HepG2 (cell line): ENCODE data around the gene LYRM4. TPM values are rescaled to one million over a fixed set of nuclear protein-coding genes. Genes with fewer than 3 reads are reported as not detected.

Experiments used
- ATAC-seq: fragments of 200-7000 bp; cut with Tn5 transposase; 3 replicates; pipeline ENCODE4 v1.9.1; 2020; ENCODE audit warnings: mild to moderate bottlenecking, moderate library complexity
- BruUV-seq: library from RNA; stranded (reverse); fragments of 400-500 nt; replicated peaks from 2 replicates; lab custom pipeline; 2021; lab: Mats Ljungman, UMichigan
- CTCF ChIA-PET: fragments of 300-600 bp; formaldehyde crosslinking; extraction: SDS; loops from one replicate; lab custom pipeline; 2021; ENCODE audit warnings: low total read pairs, inconsistent platforms, low intra/inter-chr PET ratio; lab: Yijun Ruan, JAX
- POLR2A ChIA-PET: fragments of 350-600 bp; sonication (Branson Sonifier 250); formaldehyde crosslinking; loops from one replicate; lab custom pipeline; 2020; ENCODE audit warnings: antibody characterized with exemption, inconsistent platforms; lab: Yijun Ruan, JAX
- DNase-seq: peaks from one replicate; pipeline ENCODE4 v3.0.0-alpha.2; 2015; ENCODE audit warnings: low spot score
- FAIRE-seq: peaks from 3 replicates; lab custom pipeline; 2011; peaks lifted over from hg19 to GRCh38; lab: Jason Lieb, UNC
- H2AFZ ChIP-seq: one replicate; pipeline ENCODE4 v1.6.1; 2011; ENCODE audit warnings: low read length, inconsistent platforms
- H3K27ac ChIP-seq: fragments of 300-600 bp; 3 replicates; pipeline ENCODE4 v1.8.0; 2011; ENCODE audit warnings: mixed run types, mild to moderate bottlenecking, mixed read lengths, low read length, inconsistent platforms; ENCODE audit not compliant: insufficient read depth; ENCODE audit errors: extremely low read length
- H3K27me3 ChIP-seq, 2 experiments: fragments of 200-600 bp in 1 of 2; 2 replicates in 1 of 2; 3 replicates in 1 of 2; pipeline versions ENCODE4 v1.6.0 to v1.8.0; 2011; ENCODE audit warnings: low read length in 2 of 2, mild to moderate bottlenecking in 2 of 2, moderate library complexity in 2 of 2, inconsistent platforms in 1 of 2; ENCODE audit not compliant: insufficient read depth in 2 of 2, control insufficient read depth in 1 of 2
- H3K36me3 ChIP-seq, 2 experiments: fragments of 200-600 bp in 1 of 2; replicated peaks in 1 of 2; 2 replicates in 1 of 2; 3 replicates in 1 of 2; pipeline versions ENCODE4 v1.5.1 to v1.8.0; 2011; ENCODE audit warnings: low read length in 2 of 2, inconsistent platforms in 1 of 2; ENCODE audit not compliant: insufficient read depth in 2 of 2, control insufficient read depth in 1 of 2
- H3K4me1 ChIP-seq: 2 replicates; pipeline ENCODE4 v1.5.1; 2012; ENCODE audit warnings: low read length, inconsistent platforms; ENCODE audit not compliant: insufficient read depth
- H3K4me2 ChIP-seq: 2 replicates; pipeline ENCODE4 v1.6.0; 2011; ENCODE audit warnings: low read depth, low read length, inconsistent platforms
- H3K4me3 ChIP-seq, 3 experiments: fragments of 200-600 bp in 1 of 3; sonication (generic), shearing (Covaris generic) in 1 of 3; replicated peaks in 1 of 3; 2 replicates each; pipeline ENCODE4 v1.5.1; 2011 to 2016; ENCODE audit warnings: low read length in 3 of 3, inconsistent platforms in 2 of 3, low read depth in 2 of 3, mild to moderate bottlenecking in 2 of 3, control low read depth in 1 of 3, mixed read lengths in 1 of 3; ENCODE audit not compliant: insufficient read depth in 1 of 3
- H3K79me2 ChIP-seq: one replicate; pipeline ENCODE4 v1.6.1; 2011; ENCODE audit warnings: low read length, inconsistent platforms; ENCODE audit not compliant: insufficient read depth
- H3K9ac ChIP-seq: 2 replicates; pipeline ENCODE4 v1.6.0; 2011; ENCODE audit warnings: mild to moderate bottlenecking, low read depth, low read length, inconsistent platforms; ENCODE audit not compliant: insufficient read depth
- H3K9me3 ChIP-seq: 2 replicates; pipeline ENCODE4 v1.5.1; 2012; ENCODE audit warnings: mild to moderate bottlenecking, low read length
- H4K20me1 ChIP-seq: 2 replicates; pipeline ENCODE4 v1.6.0; 2011; ENCODE audit warnings: inconsistent platforms, mild to moderate bottlenecking, low read length, moderate library complexity; ENCODE audit not compliant: insufficient read depth
- BRCA1 ChIP-seq: sonication (generic); formaldehyde crosslinking; IDR thresholded peaks from 2 replicates; pipeline ENCODE4 v1.4.0; 2020; ENCODE audit warnings: missing genetic modification reagents
- CTCF ChIP-seq: sonication (generic); formaldehyde crosslinking; IDR thresholded peaks from 2 replicates; pipeline ENCODE4 v1.5.0; 2020; ENCODE audit warnings: mild to moderate bottlenecking, missing genetic modification reagents, moderate library complexity
- HINFP ChIP-seq: sonication (generic); formaldehyde crosslinking; IDR thresholded peaks from 2 replicates; pipeline ENCODE4 v1.4.0; 2020; ENCODE audit warnings: low read depth, mild to moderate bottlenecking, missing genetic modification reagents
- HNF4G ChIP-seq, 2 experiments: sonication (generic) in 1 of 2; formaldehyde crosslinking in 1 of 2; IDR thresholded peaks; 2 replicates each; pipeline versions ENCODE4 v1.4.0 to v1.6.1; 2011 to 2020; ENCODE audit warnings: borderline replicate concordance in 2 of 2, low read depth in 2 of 2, mild to moderate bottlenecking in 2 of 2, low read length in 1 of 2, missing genetic modification reagents in 1 of 2, moderate library complexity in 1 of 2
- NFYB ChIP-seq: sonication (generic); formaldehyde crosslinking; IDR thresholded peaks from 2 replicates; pipeline ENCODE4 v1.4.0; 2020; ENCODE audit warnings: missing genetic modification reagents
- RAD51 ChIP-seq: fragments of 450-650 bp; IDR thresholded peaks from 2 replicates; pipeline ENCODE4 v1.6.1; 2016; ENCODE audit warnings: borderline replicate concordance
- RBFOX2 ChIP-seq: fragments of 200-400 bp; formaldehyde crosslinking; IDR thresholded peaks from 2 replicates; pipeline ENCODE4 v1.6.1; 2017; ENCODE audit warnings: low read depth, mild to moderate bottlenecking, low read length
- RBM39 ChIP-seq: fragments of 200-400 bp; formaldehyde crosslinking; IDR thresholded peaks from one replicate; pipeline ENCODE4 v1.6.1; 2018; ENCODE audit warnings: antibody characterized with exemption, mild to moderate bottlenecking, low read depth, low read length; ENCODE audit not compliant: poor library complexity, severe bottlenecking
- STAG1 ChIP-seq: sonication (generic); formaldehyde crosslinking; IDR thresholded peaks from 2 replicates; pipeline ENCODE4 v1.4.0; 2020; ENCODE audit warnings: missing genetic modification reagents
- ZSCAN29 ChIP-seq: sonication (generic); formaldehyde crosslinking; conservative IDR thresholded peaks from 2 replicates; pipeline ENCODE4 v1.4.0; 2020; ENCODE audit warnings: mild to moderate bottlenecking, missing genetic modification reagents
- WGBS: methylation state at CpG from one replicate; pipeline ENCODE4 v1.1.6; 2017; ENCODE audit warnings: low lambda C conversion rate; 5-methylcytosine and 5-hydroxymethylcytosine counted together
- in situ Hi-C: cut with HindIII; loops from 2 replicates; pipeline ENCODE4 v1.10.0; 2017; ENCODE audit warnings: low pct_unique_long_range_greater_than_20kb; ENCODE audit not compliant: extremely low pct_ligation_motif_present
- intact Hi-C: fragments of 100-400 bp; cut with micrococcal nuclease; formaldehyde crosslinking; loops from one replicate; pipeline ENCODE4 v1.10.0; 2022; ENCODE audit not compliant: unreplicated experiment
- polyA plus RNA-seq, 8 experiments: library from polyadenylated mRNA; depleted of rRNA in 3 of 8; stranded (reverse) in 7 of 8; unstranded in 1 of 8; fragments of >200 nt; fragmentation: Illumina TruSeq in 4 of 8; extraction: Trizol in 4 of 8; gene quantifications; 2 replicates each; pipeline versions ENCODE4 v1.2.1 to v1.2.3, GENCODE V29; 2011 to 2016; ENCODE audit warnings: low read depth in 4 of 8, missing spikeins in 1 of 8, mixed read lengths in 1 of 8; ENCODE audit not compliant: insufficient read depth in 1 of 8
- total RNA-seq, 5 experiments: library from RNA; depleted of rRNA; stranded (reverse); fragments of >200 nt; fragmentation: Illumina TruSeq; extraction: Trizol; gene quantifications; 2 replicates each; pipeline ENCODE4 v1.2.3, GENCODE V29; 2016; ENCODE audit warnings: low read depth in 1 of 5

The LYRM4 gene
- total and polyA plus RNA-seq, 2 of the 13 experiments (the other 11 are each of a cell fraction or from before 2014, with no cell fraction given): 64.6 to 67.5 TPM

- no peak overlapping the region for H3K9ac ChIP-seq
- H3K9me3 ChIP-seq: peaks cover 5% of the 10 kb centered on the region; the same call in 1 of the 2 replicates
- H3K4me1 ChIP-seq: peaks cover 22% of the 10 kb centered on the region
- TF ChIP-seq ZSCAN29 (no peak), RBFOX2 (0 out of 2 replicates have a peak, but pooled peaks have one; percentile 4), CTCF (0 out of 2 replicates have a peak, but pooled peaks have one; percentile 23), RAD51 (no peak), STAG1 (CRISPR knock-in tag) (peak; percentile 13; the same call in 1 of the 2 replicates)
- H4K20me1 ChIP-seq: no peaks in the 10 kb centered on the region
- H3K79me2 ChIP-seq: peaks cover 58% of the 10 kb centered on the region
- H3K36me3 ChIP-seq: peaks cover 14 to 28% of the 10 kb centered on the region in 2 experiments
- H3K4me2 ChIP-seq: no peak overlapping the region
- POLR2A ChIA-PET: no interaction called here
- H3K27ac ChIP-seq: no peak overlapping the region
- no peak overlapping the region for H2AFZ ChIP-seq
- no peak overlapping the region for H3K4me3 ChIP-seq
- FAIRE-seq (no peak), DNase-seq (no peak), ATAC-seq (no peak)
- no peaks in the 10 kb centered on the region for H3K27me3 ChIP-seq
- BruUV-seq: no TSS peak
- in situ Hi-C loops (no loop called here), intact Hi-C loops (no loop called here)
- WGBS: 98% methylated on average over 4 of the region's 4 CpGs
- CTCF ChIA-PET: no interaction called here
These were observed 9.8 kb downstream of the LYRM4 start for GRCh38 chr6:5250911-5251310.

DNA sequence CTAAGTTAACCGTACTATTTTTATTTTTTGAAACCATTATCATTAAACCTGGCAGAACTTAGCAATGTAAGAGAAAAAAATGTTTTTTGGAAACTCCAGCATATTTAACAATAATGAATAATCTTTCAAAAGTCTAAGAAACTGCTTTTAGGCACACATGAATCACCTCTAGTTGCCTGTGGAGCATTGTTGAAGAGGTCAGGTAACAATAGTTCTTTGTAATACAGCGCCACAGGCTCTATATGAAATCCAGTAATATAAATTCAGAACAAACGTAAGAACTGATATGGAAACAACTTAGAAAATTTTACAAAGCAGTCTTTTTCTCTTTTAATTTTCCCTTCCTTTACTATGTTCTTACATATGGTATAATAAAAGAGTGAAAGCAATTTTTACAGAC, 10.3 kb downstream of the LYRM4 start:
- Histone ChIP-seq H3K4me1 (peaks cover 22% of the 10 kb centered on the region), H3K27ac (no peak overlapping the region), H3K79me2 (peaks cover 60% of the 10 kb centered on the region), H2AFZ (no peak overlapping the region), H4K20me1 (no peaks in the 10 kb centered on the region), H3K27me3 (no peaks in the 10 kb centered on the region), H3K4me2 (no peak overlapping the region), H3K4me3 (no peak overlapping the region), H3K36me3 (peaks cover 14 to 32% of the 10 kb centered on the region in 2 experiments), H3K9me3 (peaks cover 5% of the 10 kb centered on the region; the same call in 1 of the 2 replicates), H3K9ac (no peak overlapping the region)
- ChIA-PET CTCF (no interaction called here), POLR2A (no interaction called here)
- intact Hi-C loops: no loop called here
- no peak for FAIRE-seq
- WGBS: 98% methylated on average over 3 of the region's 3 CpGs
- no peak for DNase-seq
- no TSS peak for BruUV-seq
- in situ Hi-C loops: no loop called here
- no peak for ATAC-seq
- no peak for TF ChIP-seq NFYB (CRISPR knock-in tag)
- no peak for TF ChIP-seq RBM39
- no peak for TF ChIP-seq BRCA1 (CRISPR knock-in tag)
- TF ChIP-seq HINFP (CRISPR knock-in tag): no peak
- TF ChIP-seq HNF4G (IDR thresholded peaks at IDR 0.05; ENCODE audit: borderline replicate concordance, low read depth, low read length): no peak
- TF ChIP-seq HNF4G (CRISPR knock-in tag; IDR thresholded peaks at IDR 0.05; ENCODE audit: borderline replicate concordance, low read depth): no peak
